ENCODE results near the gene C3orf18. TPM values are rescaled to one million over a fixed set of nuclear protein-coding genes. Genes with fewer than 3 reads are reported as not detected.

The C3orf18 gene
- total RNA-seq, 1 experiment from 2014 or later: 5.0 TPM

- H3K9me3 ChIP-seq (ENCODE audit: control insufficient read depth, insufficient read depth, low read depth, low read length): no peaks in the 10 kb centered on the region
- POLR2A ChIA-PET: no interaction called here
- no peak for TF ChIP-seq CTCF (IDR thresholded peaks at IDR 0.05)
- no peak for TF ChIP-seq TCF7L2 (IDR thresholded peaks at IDR 0.05; ENCODE audit: low read depth, low read length)
- no peak for TF ChIP-seq REST (IDR thresholded peaks at IDR 0.05; ENCODE audit: insufficient read depth in 1 of 2, low read depth in 2 of 2, low read length in 1 of 2)
- TF ChIP-seq POLR2AphosphoS5 (IDR thresholded peaks at IDR 0.05; ENCODE audit: low read depth, low read length): no peak
- no peak for TF ChIP-seq SIN3A (IDR thresholded peaks at IDR 0.05; ENCODE audit: borderline replicate concordance, insufficient read depth, low read depth, low read length)
- no peaks in the 10 kb centered on the region for H3K36me3 ChIP-seq (ENCODE audit: control insufficient read depth, insufficient read depth, low read length)
- in situ Hi-C loops (cut with HindIII; ENCODE audit: low pct_unique_long_range_greater_than_20kb, low sequenced_read_pairs): no loop called here
- H3K27ac ChIP-seq (ENCODE audit: low read length): no peak overlapping the region
- no peaks in the 10 kb centered on the region for H3K27me3 ChIP-seq (ENCODE audit: control insufficient read depth, insufficient read depth, low read length)
- intact Hi-C loops (cut with micrococcal nuclease; ENCODE audit: unreplicated experiment): no loop called here
- H3K4me1 ChIP-seq (ENCODE audit: control insufficient read depth, insufficient read depth, low read length): no peaks in the 10 kb centered on the region
- DNase-seq (ENCODE audit: low read depth, low spot score): no peak
- BruUV-seq (replicated peaks): no TSS peak
- no peak for ATAC-seq
- H3K4me3 ChIP-seq (ENCODE audit: low read depth in 2 of 2, low read length in 2 of 2): no peak overlapping the region
- CTCF ChIA-PET: interaction anchor here (0.8 kb wide), 1 partner anchor 189 kb away, joined by 3 read pairs; no protein-coding TSS in a partner anchor
Observed at GRCh38 chr3:50559702-50560101, 7.8 kb downstream of the C3orf18 start.

- H3K4me1 ChIP-seq (ENCODE audit: control insufficient read depth, insufficient read depth, low read length): no peaks in the 10 kb centered on the region
- POLR2A ChIA-PET: interaction anchor here (0.7 kb wide), 1 partner anchor 252 kb away, joined by 3 read pairs; no protein-coding TSS in a partner anchor
- TF ChIP-seq REST (IDR thresholded peaks at IDR 0.05; ENCODE audit: insufficient read depth in 1 of 2, low read depth in 2 of 2, low read length in 1 of 2): no peak
- TF ChIP-seq CTCF (IDR thresholded peaks at IDR 0.05): no peak
- no peak for TF ChIP-seq SIN3A (IDR thresholded peaks at IDR 0.05; ENCODE audit: borderline replicate concordance, insufficient read depth, low read depth, low read length)
- TF ChIP-seq POLR2AphosphoS5 (IDR thresholded peaks at IDR 0.05; ENCODE audit: low read depth, low read length): no peak
- no peak for TF ChIP-seq TCF7L2 (IDR thresholded peaks at IDR 0.05; ENCODE audit: low read depth, low read length)
- BruUV-seq (replicated peaks): no TSS peak
- in situ Hi-C loops (cut with HindIII; ENCODE audit: low pct_unique_long_range_greater_than_20kb, low sequenced_read_pairs) (no loop called here), intact Hi-C loops (cut with micrococcal nuclease; ENCODE audit: unreplicated experiment) (no loop called here)
- no peak overlapping the region for H3K27ac ChIP-seq (ENCODE audit: low read length)
- ATAC-seq (no peak), DNase-seq (ENCODE audit: low read depth, low spot score) (no peak)
- no peaks in the 10 kb centered on the region for H3K36me3 ChIP-seq (ENCODE audit: control insufficient read depth, insufficient read depth, low read length)
- H3K4me3 ChIP-seq (ENCODE audit: low read depth in 2 of 2, low read length in 2 of 2): no peak overlapping the region
- H3K27me3 ChIP-seq (ENCODE audit: control insufficient read depth, insufficient read depth, low read length): no peaks in the 10 kb centered on the region
- CTCF ChIA-PET: no interaction called here
- no peaks in the 10 kb centered on the region for H3K9me3 ChIP-seq (ENCODE audit: control insufficient read depth, insufficient read depth, low read depth, low read length)
Observed at GRCh38 chr3:50557915-50558314, 9.6 kb downstream of the C3orf18 start.

Data from Panc1 (cell line).